ENCODE data around the gene PKNOX1. TPM values are rescaled to one million over a fixed set of nuclear protein-coding genes. Genes with fewer than 3 reads are reported as not detected.
"Not testable (repeated sequence)": the region's sequence is repeated elsewhere in the genome, so short reads cannot be mapped to it uniquely, and the experiment has no call there.

The PKNOX1 gene
- total and polyA plus RNA-seq, 2 experiments from 2014 or later: 29.9 to 76.7 TPM

DNA sequence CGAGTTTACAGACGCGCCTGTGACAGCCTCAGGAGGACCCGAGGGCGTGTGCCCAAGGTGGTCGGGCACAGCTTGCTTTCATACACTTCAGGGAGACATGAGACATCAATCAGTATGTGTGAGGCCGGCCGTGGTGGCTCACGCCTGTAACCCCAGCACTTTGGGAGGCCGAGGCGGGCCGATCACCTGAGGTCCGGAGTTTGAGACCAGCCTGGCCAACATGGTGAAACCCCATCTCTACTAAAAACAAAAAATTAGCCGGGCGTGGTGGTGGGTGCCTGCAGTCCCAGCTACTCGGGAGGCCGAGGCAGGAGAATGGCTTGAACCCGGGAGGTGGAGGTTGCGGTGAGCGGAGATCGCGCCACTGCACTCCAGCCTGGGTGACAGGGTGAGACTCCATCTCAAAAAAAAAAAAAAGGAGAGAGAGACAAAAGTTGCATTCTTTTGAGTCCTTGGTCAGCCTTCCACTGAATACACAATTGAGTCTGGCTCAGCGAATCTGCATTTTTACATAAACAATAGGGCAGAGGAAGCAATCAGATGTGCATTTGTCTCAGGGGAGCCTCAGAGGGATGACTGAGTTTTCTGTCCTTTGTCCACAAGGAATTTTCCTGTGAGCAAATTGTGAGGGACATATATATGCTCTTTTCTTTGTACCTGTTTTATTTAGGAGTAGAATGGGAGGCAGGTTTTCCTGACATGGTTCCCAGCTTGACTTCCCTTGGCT, 46.7 kb upstream of the PKNOX1 start:
- not testable (repeated sequence) for H3K4me3 ChIP-seq; H3K36me3 ChIP-seq (ENCODE audit: insufficient read depth); H4K20me1 ChIP-seq (replicated peaks; ENCODE audit: insufficient read depth); H3K9me2 ChIP-seq (ENCODE audit: insufficient read depth); H3F3A ChIP-seq (replicated peaks; ENCODE audit: low read depth); H3K4me3 Mint-ChIP-seq; H3K27me3 ChIP-seq (ENCODE audit: insufficient read depth); H2AFZ ChIP-seq; H3K4me2 ChIP-seq; H3K9me3 Mint-ChIP-seq; ATAC-seq; H3K79me2 ChIP-seq (replicated peaks; ENCODE audit: insufficient read depth)
- Mint-ChIP-seq H3K4me1 (peaks cover 42% of the 10 kb centered on the region), H3K27me3 (ENCODE audit: insufficient read depth, low read depth, poor library complexity) (peaks cover 14% of the 10 kb centered on the region), H3K36me3 (ENCODE audit: low read depth) (peaks cover 12% of the 10 kb centered on the region), H3K27ac (peak overlapping the region; percentile 93)
- DNase-seq (ENCODE audit: low spot score): peak; percentile 68
- Histone ChIP-seq H3K27ac (ENCODE audit: low read depth) (peak overlapping the region; percentile 98), H3K4me1 (ENCODE audit: insufficient read depth) (peaks cover 32% of the 10 kb centered on the region)
- 0 out of 2 replicates have a peak, but pooled peaks have one; percentile 7 for TF ChIP-seq NANOG (IDR thresholded peaks at IDR 0.05; ENCODE audit: borderline replicate concordance)

DNA sequence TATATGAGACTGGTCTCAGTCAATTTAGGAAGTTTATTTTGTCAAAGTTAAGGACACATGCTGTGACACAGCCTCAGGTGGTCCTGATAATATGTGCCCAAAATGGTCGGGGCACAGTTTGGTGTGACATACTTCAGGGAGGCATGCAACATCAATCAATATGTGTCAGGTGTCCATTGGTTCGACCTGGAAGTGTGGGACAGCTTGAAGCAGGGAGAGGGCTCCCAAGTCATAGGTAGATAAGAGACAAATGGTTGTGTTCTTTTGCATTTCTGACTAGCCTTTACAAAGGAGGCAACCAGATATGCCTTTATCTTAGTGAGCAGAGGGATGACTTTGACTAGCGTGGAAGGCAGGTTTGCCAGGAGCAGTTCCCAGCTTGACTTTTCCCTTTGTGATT, 44.4 kb upstream of the PKNOX1 start:
- TF ChIP-seq, protein P1, sequence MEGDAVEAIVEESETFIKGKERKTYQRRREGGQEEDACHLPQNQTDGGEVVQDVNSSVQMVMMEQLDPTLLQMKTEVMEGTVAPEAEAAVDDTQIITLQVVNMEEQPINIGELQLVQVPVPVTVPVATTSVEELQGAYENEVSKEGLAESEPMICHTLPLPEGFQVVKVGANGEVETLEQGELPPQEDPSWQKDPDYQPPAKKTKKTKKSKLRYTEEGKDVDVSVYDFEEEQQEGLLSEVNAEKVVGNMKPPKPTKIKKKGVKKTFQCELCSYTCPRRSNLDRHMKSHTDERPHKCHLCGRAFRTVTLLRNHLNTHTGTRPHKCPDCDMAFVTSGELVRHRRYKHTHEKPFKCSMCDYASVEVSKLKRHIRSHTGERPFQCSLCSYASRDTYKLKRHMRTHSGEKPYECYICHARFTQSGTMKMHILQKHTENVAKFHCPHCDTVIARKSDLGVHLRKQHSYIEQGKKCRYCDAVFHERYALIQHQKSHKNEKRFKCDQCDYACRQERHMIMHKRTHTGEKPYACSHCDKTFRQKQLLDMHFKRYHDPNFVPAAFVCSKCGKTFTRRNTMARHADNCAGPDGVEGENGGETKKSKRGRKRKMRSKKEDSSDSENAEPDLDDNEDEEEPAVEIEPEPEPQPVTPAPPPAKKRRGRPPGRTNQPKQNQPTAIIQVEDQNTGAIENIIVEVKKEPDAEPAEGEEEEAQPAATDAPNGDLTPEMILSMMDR (conservative IDR thresholded peaks at IDR 0.05; ENCODE audit: low read depth in 2 of 2): no peak
- TF ChIP-seq EZH2 (IDR thresholded peaks at IDR 0.05; ENCODE audit: low read depth, unreplicated experiment): no peak
- H3K27ac Mint-ChIP-seq: peak overlapping the region; percentile 36; the same call in 1 of the 2 replicates
- DNase-seq (ENCODE audit: low spot score): no peak
- H3K4me1 Mint-ChIP-seq: peaks cover 43% of the 10 kb centered on the region
- Histone ChIP-seq H3K4me1 (ENCODE audit: insufficient read depth) (peaks cover 26% of the 10 kb centered on the region), H4K20me1 (replicated peaks; ENCODE audit: insufficient read depth) (no peaks in the 10 kb centered on the region), H3K9me2 (ENCODE audit: insufficient read depth) (0 out of 2 replicates have a peak, but pooled peaks cover 5% of the 10 kb centered on the region), H3K4me2 (no peak overlapping the region), H3K36me3 (ENCODE audit: insufficient read depth) (no peaks in the 10 kb centered on the region), H3F3A (replicated peaks; ENCODE audit: low read depth) (peaks cover 7% of the 10 kb centered on the region; the same call in 1 of the 2 replicates), H3K27ac (ENCODE audit: low read depth) (peak overlapping the region; percentile 98), H3K79me2 (replicated peaks; ENCODE audit: insufficient read depth) (peaks cover 4% of the 10 kb centered on the region; the same call in 1 of the 2 replicates), H3K27me3 (ENCODE audit: insufficient read depth) (no peaks in the 10 kb centered on the region), H3K4me3 (no peak overlapping the region), H2AFZ (no peak overlapping the region)
- H3K27me3 Mint-ChIP-seq (ENCODE audit: insufficient read depth, low read depth, poor library complexity): peaks cover 11% of the 10 kb centered on the region
- H3K9me3 Mint-ChIP-seq: no peaks in the 10 kb centered on the region
- H3K4me3 Mint-ChIP-seq: no peak overlapping the region; the same call in 2 of the 3 replicates
- H3K36me3 Mint-ChIP-seq (ENCODE audit: low read depth): peaks cover 8% of the 10 kb centered on the region
- no peak for ATAC-seq

DNA sequence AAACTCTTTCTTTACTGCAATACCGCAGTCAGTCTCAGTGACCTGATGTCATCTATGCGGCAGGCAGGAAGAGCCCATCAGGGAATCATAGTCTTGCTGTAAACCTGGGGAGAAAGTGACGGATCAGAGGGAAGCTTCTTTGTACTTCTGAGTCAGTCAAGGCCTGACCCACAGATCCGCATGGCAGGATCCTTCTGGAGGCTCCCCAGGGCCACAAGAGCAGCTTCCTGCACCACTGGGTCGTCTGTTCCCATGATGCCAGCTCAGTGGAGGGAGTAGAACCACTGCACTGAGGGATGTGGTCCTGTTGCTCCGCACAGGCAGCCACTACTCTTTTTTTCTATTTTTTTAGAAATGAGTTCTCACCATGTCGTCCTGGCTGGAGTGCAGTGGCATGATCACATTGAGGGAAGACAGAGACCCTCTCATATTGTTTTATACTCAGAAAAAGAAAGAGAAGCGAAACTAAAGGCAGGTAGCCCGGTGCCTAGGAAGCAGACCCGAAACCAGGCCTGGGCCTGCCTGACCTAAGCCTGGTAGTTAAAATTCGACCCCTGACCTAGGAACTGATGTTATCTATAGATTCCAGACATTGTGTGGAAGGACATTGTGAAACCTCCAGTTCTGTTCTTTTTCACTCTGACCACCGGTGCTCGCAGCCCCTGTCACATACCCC, 42.7 kb upstream of the PKNOX1 start:
- H3K27ac Mint-ChIP-seq: peak overlapping the region; percentile 86
- ATAC-seq (no peak), DNase-seq (ENCODE audit: low spot score) (no peak)
- Histone ChIP-seq H3K27ac (ENCODE audit: low read depth) (peak overlapping the region; percentile 65; the same call in 1 of the 2 replicates), H3K79me2 (replicated peaks; ENCODE audit: insufficient read depth) (no peaks in the 10 kb centered on the region; the same call in 1 of the 2 replicates), H3K4me1 (ENCODE audit: insufficient read depth) (peaks cover 14% of the 10 kb centered on the region), H3K27me3 (ENCODE audit: insufficient read depth) (no peaks in the 10 kb centered on the region), H4K20me1 (replicated peaks; ENCODE audit: insufficient read depth) (no peaks in the 10 kb centered on the region), H3F3A (replicated peaks; ENCODE audit: low read depth) (peaks cover 10% of the 10 kb centered on the region; the same call in 1 of the 2 replicates), H2AFZ (no peak overlapping the region), H3K4me2 (no peak overlapping the region), H3K9me2 (ENCODE audit: insufficient read depth) (0 out of 2 replicates have a peak, but pooled peaks cover 5% of the 10 kb centered on the region), H3K4me3 (no peak overlapping the region), H3K36me3 (ENCODE audit: insufficient read depth) (no peaks in the 10 kb centered on the region)
- H3K27me3 Mint-ChIP-seq (ENCODE audit: insufficient read depth, low read depth, poor library complexity): peaks cover 11% of the 10 kb centered on the region
- H3K9me3 Mint-ChIP-seq: no peaks in the 10 kb centered on the region
- peaks cover 8% of the 10 kb centered on the region for H3K36me3 Mint-ChIP-seq (ENCODE audit: low read depth)
- peaks cover 47% of the 10 kb centered on the region for H3K4me1 Mint-ChIP-seq
- H3K4me3 Mint-ChIP-seq: no peak overlapping the region
- TF ChIP-seq ZNF114 (CRISPR knock-in tag; IDR thresholded peaks at IDR 0.05): no peak
- TF ChIP-seq, protein P2, sequence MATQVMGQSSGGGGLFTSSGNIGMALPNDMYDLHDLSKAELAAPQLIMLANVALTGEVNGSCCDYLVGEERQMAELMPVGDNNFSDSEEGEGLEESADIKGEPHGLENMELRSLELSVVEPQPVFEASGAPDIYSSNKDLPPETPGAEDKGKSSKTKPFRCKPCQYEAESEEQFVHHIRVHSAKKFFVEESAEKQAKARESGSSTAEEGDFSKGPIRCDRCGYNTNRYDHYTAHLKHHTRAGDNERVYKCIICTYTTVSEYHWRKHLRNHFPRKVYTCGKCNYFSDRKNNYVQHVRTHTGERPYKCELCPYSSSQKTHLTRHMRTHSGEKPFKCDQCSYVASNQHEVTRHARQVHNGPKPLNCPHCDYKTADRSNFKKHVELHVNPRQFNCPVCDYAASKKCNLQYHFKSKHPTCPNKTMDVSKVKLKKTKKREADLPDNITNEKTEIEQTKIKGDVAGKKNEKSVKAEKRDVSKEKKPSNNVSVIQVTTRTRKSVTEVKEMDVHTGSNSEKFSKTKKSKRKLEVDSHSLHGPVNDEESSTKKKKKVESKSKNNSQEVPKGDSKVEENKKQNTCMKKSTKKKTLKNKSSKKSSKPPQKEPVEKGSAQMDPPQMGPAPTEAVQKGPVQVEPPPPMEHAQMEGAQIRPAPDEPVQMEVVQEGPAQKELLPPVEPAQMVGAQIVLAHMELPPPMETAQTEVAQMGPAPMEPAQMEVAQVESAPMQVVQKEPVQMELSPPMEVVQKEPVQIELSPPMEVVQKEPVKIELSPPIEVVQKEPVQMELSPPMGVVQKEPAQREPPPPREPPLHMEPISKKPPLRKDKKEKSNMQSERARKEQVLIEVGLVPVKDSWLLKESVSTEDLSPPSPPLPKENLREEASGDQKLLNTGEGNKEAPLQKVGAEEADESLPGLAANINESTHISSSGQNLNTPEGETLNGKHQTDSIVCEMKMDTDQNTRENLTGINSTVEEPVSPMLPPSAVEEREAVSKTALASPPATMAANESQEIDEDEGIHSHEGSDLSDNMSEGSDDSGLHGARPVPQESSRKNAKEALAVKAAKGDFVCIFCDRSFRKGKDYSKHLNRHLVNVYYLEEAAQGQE (IDR thresholded peaks at IDR 0.05; ENCODE audit: unreplicated experiment): no peak
- no peak for TF ChIP-seq EZH2 (IDR thresholded peaks at IDR 0.05; ENCODE audit: low read depth, unreplicated experiment)
- TF ChIP-seq NANOG (IDR thresholded peaks at IDR 0.05; ENCODE audit: borderline replicate concordance): no peak
- TF ChIP-seq POLR2AphosphoS5 (IDR thresholded peaks at IDR 0.05; ENCODE audit: low read depth): no peak
- no peak for TF ChIP-seq JUNB (IDR thresholded peaks at IDR 0.05; ENCODE audit: unreplicated experiment)
- no peak for TF ChIP-seq CREB1 (CRISPR knock-in tag; IDR thresholded peaks at IDR 0.05; ENCODE audit: low read depth)
- TF ChIP-seq, protein P1 (conservative IDR thresholded peaks at IDR 0.05; ENCODE audit: low read depth in 2 of 2): no peak
- TF ChIP-seq STAT1 (IDR thresholded peaks at IDR 0.05; ENCODE audit: unreplicated experiment): no peak

Measured in GM23338 (cell line).